NCI-H2107 treated with DMSO at 0.1 percent for 48 hours (cell line): Measurements from ENCODE around the gene GORAB.

Experiments used
- DNase-seq: peaks from one replicate; lab custom pipeline; 2025; ENCODE audit not compliant: unreplicated experiment; lab: John Stamatoyannopoulos, UW

GORAB gene

GRCh38 chr1:170590921-170591705 lies 59.1 kb downstream of the GORAB start:
- no peak for DNase-seq

GRCh38 chr1:170592591-170593111 lies 60.7 kb downstream of the GORAB start:
- no peak for DNase-seq

- DNase-seq, result peak; percentile 6
Observed at GRCh38 chr1:170593173-170594011, 61.4 kb downstream of the GORAB start.

- DNase-seq, result no peak
Observed at GRCh38 chr1:170594066-170594626, 62.2 kb downstream of the GORAB start.

GRCh38 chr1:170596701-170597100 lies 64.7 kb downstream of the GORAB start:
- no peak for DNase-seq

- DNase-seq, result no peak
Observed at GRCh38 chr1:170598618-170599017, 66.7 kb downstream of the GORAB start.

- no peak for DNase-seq
Observed at GRCh38 chr1:170599033-170599432, 67.1 kb downstream of the GORAB start.

GRCh38 chr1:170601866-170602265 lies 69.9 kb downstream of the GORAB start:
- no peak for DNase-seq
